Epithelial cell of proximal tubule (primary cell): Measurements from ENCODE around the gene ASB9. TPM values are rescaled to one million over a fixed set of nuclear protein-coding genes. Genes with fewer than 3 reads are reported as not detected.
"Not testable (repeated sequence)": the region's sequence is repeated elsewhere in the genome, so short reads cannot be mapped to it uniquely, and the experiment has no call there.

ENCODE experiments used
- DNase-seq: peaks from one replicate; pipeline ENCODE4 v3.0.0-alpha.2; 2011; ENCODE audit warnings: low read depth
- H3K4me3 ChIP-seq: 2 replicates; pipeline ENCODE4 v1.5.1; 2011; ENCODE audit warnings: low read depth, mild to moderate bottlenecking, low read length
- total RNA-seq: library from RNA; depleted of rRNA; stranded (reverse); fragments of >200 nt; gene quantifications from 2 replicates; pipeline ENCODE4 v1.2.3, GENCODE V29; 2015
- TF ChIP-seq, protein P1 (sequence below): conservative IDR thresholded peaks from 2 replicates; pipeline ENCODE4 v1.5.1; 2012; ENCODE audit warnings: low read depth, mild to moderate bottlenecking, low read length

ASB9 gene
- total RNA-seq, 1 donor from 2014 or later, result 6.3 TPM

GRCh38 chrX:15277604-15278003, 7.7 kb upstream of the ASB9 start:
- TF ChIP-seq, protein P1, sequence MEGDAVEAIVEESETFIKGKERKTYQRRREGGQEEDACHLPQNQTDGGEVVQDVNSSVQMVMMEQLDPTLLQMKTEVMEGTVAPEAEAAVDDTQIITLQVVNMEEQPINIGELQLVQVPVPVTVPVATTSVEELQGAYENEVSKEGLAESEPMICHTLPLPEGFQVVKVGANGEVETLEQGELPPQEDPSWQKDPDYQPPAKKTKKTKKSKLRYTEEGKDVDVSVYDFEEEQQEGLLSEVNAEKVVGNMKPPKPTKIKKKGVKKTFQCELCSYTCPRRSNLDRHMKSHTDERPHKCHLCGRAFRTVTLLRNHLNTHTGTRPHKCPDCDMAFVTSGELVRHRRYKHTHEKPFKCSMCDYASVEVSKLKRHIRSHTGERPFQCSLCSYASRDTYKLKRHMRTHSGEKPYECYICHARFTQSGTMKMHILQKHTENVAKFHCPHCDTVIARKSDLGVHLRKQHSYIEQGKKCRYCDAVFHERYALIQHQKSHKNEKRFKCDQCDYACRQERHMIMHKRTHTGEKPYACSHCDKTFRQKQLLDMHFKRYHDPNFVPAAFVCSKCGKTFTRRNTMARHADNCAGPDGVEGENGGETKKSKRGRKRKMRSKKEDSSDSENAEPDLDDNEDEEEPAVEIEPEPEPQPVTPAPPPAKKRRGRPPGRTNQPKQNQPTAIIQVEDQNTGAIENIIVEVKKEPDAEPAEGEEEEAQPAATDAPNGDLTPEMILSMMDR, result no peak
- H3K4me3 ChIP-seq, result no peak overlapping the region
- no peak for DNase-seq

GRCh38 chrX:15274946-15275345, 5.1 kb upstream of the ASB9 start:
- DNase-seq, result no peak
- TF ChIP-seq, protein P1, result no peak
- H3K4me3 ChIP-seq, result no peak overlapping the region

DNA sequence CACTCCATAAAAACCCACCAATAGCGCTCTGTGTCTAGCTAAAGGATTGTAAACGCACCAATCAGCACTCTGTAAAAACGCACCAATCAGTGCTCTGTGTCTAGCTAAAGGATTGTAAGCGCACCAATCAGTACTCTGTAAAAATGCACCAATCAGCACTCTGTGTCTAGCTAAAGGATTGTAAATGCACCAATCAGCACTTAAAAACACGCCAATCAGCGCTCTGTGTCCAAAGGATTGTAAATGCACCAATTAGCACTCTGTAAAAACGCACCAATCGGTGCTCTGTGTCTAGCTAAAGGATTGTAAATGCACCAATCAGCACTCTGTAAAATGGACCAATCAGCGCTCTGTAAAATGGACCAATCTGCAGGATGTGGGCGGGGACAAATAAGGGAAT, 3.4 kb upstream of the ASB9 start:
- not testable (repeated sequence) for H3K4me3 ChIP-seq, DNase-seq

GRCh38 chrX:15271757-15272156, 1.9 kb upstream of the ASB9 start:
- no peak overlapping the region for H3K4me3 ChIP-seq
- TF ChIP-seq, protein P1, result no peak
- DNase-seq, result no peak

- TF ChIP-seq, protein P1, result no peak
- H3K4me3 ChIP-seq, result no peak overlapping the region
- DNase-seq, result no peak
Measured at GRCh38 chrX:15269120-15269519, 763 bp downstream of the ASB9 start.

- H3K4me3 ChIP-seq, result no peak overlapping the region
- no peak for DNase-seq
- TF ChIP-seq, protein P1, result no peak
Measured at GRCh38 chrX:15254852-15255251, 15.0 kb downstream of the ASB9 start.

- no peak overlapping the region for H3K4me3 ChIP-seq
- TF ChIP-seq, protein P1, result no peak
- no peak for DNase-seq
Measured at GRCh38 chrX:15245896-15246295, 24.0 kb downstream of the ASB9 start.

DNA sequence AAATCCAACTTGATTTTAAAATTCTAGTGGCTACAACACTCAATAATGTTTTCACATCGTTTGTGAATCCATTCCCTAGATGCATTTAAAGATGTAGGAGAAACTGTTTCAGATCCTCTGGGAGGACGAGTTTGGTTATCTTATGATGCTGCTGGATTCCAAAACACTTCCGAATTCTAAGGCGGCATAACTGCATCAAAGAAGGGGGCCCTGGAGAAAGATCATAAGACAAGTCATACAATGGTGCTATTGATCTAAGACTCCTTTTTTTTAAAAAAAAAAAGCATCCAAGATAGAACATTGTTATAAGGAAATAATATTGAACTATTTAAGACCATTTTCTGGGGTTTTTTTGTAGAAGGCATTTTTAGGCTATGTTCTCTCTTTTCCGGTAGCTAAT, 25.5 kb downstream of the ASB9 start:
- TF ChIP-seq, protein P1, result no peak
- no peak for DNase-seq

More for the DNA sequence above, 25.5 kb downstream of the ASB9 start:
- H3K4me3 ChIP-seq, result no peak overlapping the region
